IMR-90 (cell line): ENCODE data around the gene CEBPG.

ENCODE experiments used
- CTCF ChIP-seq: conservative IDR thresholded peaks from 2 replicates; pipeline ENCODE4 v1.5.1; 2012; ENCODE audit warnings: mild to moderate bottlenecking, low read depth, low read length, improper control_type of control experiment
- MAZ ChIP-seq: IDR thresholded peaks from 2 replicates; pipeline ENCODE4 v1.6.1; 2012; ENCODE audit warnings: low read depth, mild to moderate bottlenecking, low read length, improper control_type of control experiment, moderate library complexity, borderline replicate concordance
- RCOR1 ChIP-seq: IDR thresholded peaks from 2 replicates; pipeline ENCODE4 v1.6.1; 2012; ENCODE audit warnings: mild to moderate bottlenecking, low read length, improper control_type of control experiment; ENCODE audit not compliant: insufficient replicate concordance
- RFX5 ChIP-seq: IDR thresholded peaks from 2 replicates; pipeline ENCODE4 v1.8.0; 2012; ENCODE audit warnings: low read depth, mild to moderate bottlenecking, low read length, moderate library complexity

DNA sequence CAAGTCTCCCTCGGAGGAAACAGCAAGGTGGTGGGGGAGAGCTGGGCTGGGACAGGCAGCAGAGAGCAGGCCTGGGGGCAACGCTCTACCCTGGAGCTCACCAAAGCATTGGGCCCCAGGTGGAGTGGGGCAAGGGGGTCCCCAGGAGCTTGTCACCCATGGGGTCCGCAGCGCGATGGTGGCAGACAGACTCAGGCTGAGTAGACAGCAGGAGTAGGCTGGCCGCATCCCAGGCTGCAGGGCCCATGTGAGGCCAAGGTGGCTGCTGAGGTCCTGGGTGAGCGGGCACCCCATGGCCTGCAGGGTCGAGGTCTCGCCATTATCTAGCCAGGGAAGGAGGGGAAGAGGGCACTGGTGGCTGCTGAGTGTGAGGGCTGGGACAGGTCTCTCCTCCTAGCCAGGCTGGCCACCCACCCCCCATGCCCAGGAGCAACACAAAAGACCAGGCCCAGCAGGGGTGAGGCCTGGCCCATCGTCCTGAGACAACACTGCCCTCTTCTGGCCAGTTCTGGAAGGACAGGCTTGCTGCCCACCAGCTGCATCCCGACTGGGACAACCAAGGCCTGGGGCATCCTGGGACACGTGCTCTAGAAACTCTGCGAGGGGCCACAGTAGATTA lies 33.1 kb downstream of the CEBPG start:
- TF ChIP-seq RCOR1 (no peak), CTCF (peak; percentile 90), RFX5 (no peak), MAZ (no peak)
